Measurements from ENCODE around the gene CARD9. TPM values are rescaled to one million over a fixed set of nuclear protein-coding genes. Genes with fewer than 3 reads are reported as not detected.

CARD9 gene
- total RNA-seq, 4 donors from 2014 or later, result 0.27 to 1.5 (median 0.74) TPM

GRCh38 chr9:136418182-136419091 lies 45.0 kb upstream of the CARD9 start:
- Histone ChIP-seq H3K4me1 (no peaks in the 10 kb centered on the region), H3K27ac (no peak overlapping the region), H3K4me3 (replicated peaks in 1 of 3) (no peak overlapping the region), H3K9me3 (no peaks in the 10 kb centered on the region), H3K36me3 (peaks cover 81 to 90% of the 10 kb centered on the region in 2 donors), H3K27me3 (no peaks in the 10 kb centered on the region)
- TF ChIP-seq CTCF (IDR thresholded peaks at IDR 0.05) (no peak), POLR2A (IDR thresholded peaks at IDR 0.05) (no peak)
- 92 to 96% methylated on average over 39 to 41 of the region's 48 CpGs for WGBS, 2 donors
- intact Hi-C loops (cut with DNase I), result no loop called here
- DNase-seq, result no peak

GRCh38 chr9:136416914-136417313 lies 43.4 kb upstream of the CARD9 start:
- TF ChIP-seq CTCF (IDR thresholded peaks at IDR 0.05) (no peak), POLR2A (IDR thresholded peaks at IDR 0.05) (no peak)
- Histone ChIP-seq H3K27ac (no peak overlapping the region), H3K9me3 (no peaks in the 10 kb centered on the region), H3K4me3 (replicated peaks in 1 of 3) (no peak overlapping the region), H3K4me1 (peaks cover 0 to 4% of the 10 kb centered on the region in 2 donors), H3K27me3 (no peaks in the 10 kb centered on the region), H3K36me3 (peaks cover 71 to 83% of the 10 kb centered on the region in 2 donors)
- intact Hi-C loops (cut with DNase I), result no loop called here
- WGBS, 2 donors, result 92 to 94% methylated on average over 19 of the region's 19 CpGs
- no peak for DNase-seq

- peaks cover under 1 to 9% of the 10 kb centered on the region in 2 donors for H3K4me1 ChIP-seq
- no peaks in the 10 kb centered on the region for H3K27me3 ChIP-seq
- H3K27ac ChIP-seq, result no peak overlapping the region
- TF ChIP-seq CTCF (IDR thresholded peaks at IDR 0.05), result no peak
- no peak for TF ChIP-seq POLR2A (IDR thresholded peaks at IDR 0.05)
- no peak for DNase-seq
- intact Hi-C loops (cut with DNase I), result no loop called here
- no peak overlapping the region for H3K4me3 ChIP-seq (replicated peaks in 1 of 3)
- no peaks in the 10 kb centered on the region for H3K9me3 ChIP-seq
- peaks cover 70 to 78% of the 10 kb centered on the region in 2 donors for H3K36me3 ChIP-seq
- 97 to 100% methylated on average over 8 of the region's 8 CpGs for WGBS, 2 donors
Measured at GRCh38 chr9:136416427-136416826, 43.0 kb upstream of the CARD9 start.

- Histone ChIP-seq H3K4me3 (replicated peaks in 1 of 3) (no peak overlapping the region), H3K27me3 (no peaks in the 10 kb centered on the region), H3K4me1 (peaks cover 17 to 21% of the 10 kb centered on the region in 2 donors), H3K36me3 (peaks cover 41 to 52% of the 10 kb centered on the region in 2 donors), H3K27ac (no peak overlapping the region), H3K9me3 (no peaks in the 10 kb centered on the region)
- WGBS, 2 donors, result 70 to 72% methylated on average over 8 to 9 of the region's 9 CpGs
- no peak for DNase-seq
- intact Hi-C loops (cut with DNase I), result no loop called here
- TF ChIP-seq POLR2A (IDR thresholded peaks at IDR 0.05) (no peak), CTCF (IDR thresholded peaks at IDR 0.05) (no peak)
Measured at GRCh38 chr9:136412962-136413361, 39.5 kb upstream of the CARD9 start.

- Histone ChIP-seq H3K9me3 (no peaks in the 10 kb centered on the region), H3K36me3 (peaks cover 31 to 36% of the 10 kb centered on the region in 2 donors), H3K27me3 (no peaks in the 10 kb centered on the region), H3K4me1 (peaks cover 17 to 21% of the 10 kb centered on the region in 2 donors), H3K27ac (no peak overlapping the region), H3K4me3 (replicated peaks in 1 of 3) (peak overlapping the region; percentile 64 to 92 (median 85))
- TF ChIP-seq CTCF (IDR thresholded peaks at IDR 0.05), result no peak
- no peak for TF ChIP-seq POLR2A (IDR thresholded peaks at IDR 0.05)
- DNase-seq, result no peak
- intact Hi-C loops (cut with DNase I), result no loop called here
- 37 to 45% methylated on average over 4 of the region's 4 CpGs for WGBS, 2 donors
Measured at GRCh38 chr9:136411378-136411777, 37.9 kb upstream of the CARD9 start.

All from thyroid gland (tissue), 4 donors.